HG03060 (cell line): Measurements from ENCODE around the gene OR5B21.

Source experiments
- ATAC-seq: cut with Tn5 transposase; IDR thresholded peaks from one replicate; pipeline ENCODE4 v1.9.1; 2021; ENCODE audit warnings: low read depth, moderate number of reproducible peaks; ENCODE audit not compliant: unreplicated experiment

Gene OR5B21

GRCh38 chr11:58494101-58494500, 13.8 kb downstream of the OR5B21 start:
- no peak for ATAC-seq

GRCh38 chr11:58493676-58494075, 14.2 kb downstream of the OR5B21 start:
- no peak for ATAC-seq

- ATAC-seq, result no peak
Measured at GRCh38 chr11:58490827-58491226, 17.1 kb downstream of the OR5B21 start.

GRCh38 chr11:58487170-58487569, 20.7 kb downstream of the OR5B21 start:
- ATAC-seq, result no peak

- ATAC-seq, result no peak
Measured at GRCh38 chr11:58485961-58486360, 21.9 kb downstream of the OR5B21 start.

GRCh38 chr11:58471892-58472291, 36.0 kb downstream of the OR5B21 start:
- ATAC-seq, result no peak

GRCh38 chr11:58466293-58466692, 41.6 kb downstream of the OR5B21 start:
- ATAC-seq, result no peak

- no peak for ATAC-seq
Measured at GRCh38 chr11:58465690-58466089, 42.2 kb downstream of the OR5B21 start.
